H1 (cell line): ENCODE results near the gene SLC24A4. TPM values are rescaled to one million over a fixed set of nuclear protein-coding genes. Genes with fewer than 3 reads are reported as not detected.
A peak's percentile ranks its signal among the peaks of the same experiment; 100 is the strongest.

Experiments used
- CTCF ChIA-PET: fragments of 300-600 bp; sonication (Branson Sonifier 250); formaldehyde crosslinking; loops from one replicate; lab custom pipeline; 2021; ENCODE audit not compliant: partially characterized antibody; lab: Charles Lee
- POLR2A ChIA-PET: fragments of 300-600 bp; sonication (Branson Sonifier 250); formaldehyde crosslinking; loops from one replicate; lab custom pipeline; 2021; ENCODE audit warnings: inconsistent platforms; ENCODE audit not compliant: partially characterized antibody; lab: Charles Lee
- DNase-seq, 2 experiments: peaks; one replicate each; pipeline versions ENCODE4 v3.0.0 to v3.0.0-alpha.2; 2010 to 2022; ENCODE audit warnings: low spot score in 2 of 2, low read depth in 1 of 2, mixed read lengths in 1 of 2
- FAIRE-seq: peaks from 2 replicates; lab custom pipeline; 2011; peaks lifted over from hg19 to GRCh38; lab: Jason Lieb, UNC
- H2AFZ ChIP-seq: 2 replicates; pipeline ENCODE4 v1.8.1; 2012; ENCODE audit warnings: low read length, inconsistent platforms
- H2AK5ac ChIP-seq: 2 replicates; pipeline ENCODE4 v1.6.1; 2013; ENCODE audit warnings: low read depth, low read length
- H2BK120ac ChIP-seq: replicated peaks from 2 replicates; pipeline ENCODE3; 2013; ENCODE audit warnings: low read depth, low read length, inconsistent platforms
- H2BK12ac ChIP-seq: 2 replicates; pipeline ENCODE4 v1.6.1; 2013; ENCODE audit warnings: low read depth, low read length
- H2BK15ac ChIP-seq: 2 replicates; pipeline ENCODE4 v1.6.1; 2013; ENCODE audit warnings: low read length
- H2BK20ac ChIP-seq: 2 replicates; pipeline ENCODE4 v1.6.1; 2013; ENCODE audit warnings: low read length
- H2BK5ac ChIP-seq: 2 replicates; pipeline ENCODE4 v1.6.1; 2013; ENCODE audit warnings: low read depth, low read length
- H3K14ac ChIP-seq: 2 replicates; pipeline ENCODE4 v1.6.1; 2013; ENCODE audit warnings: inconsistent platforms; ENCODE audit not compliant: insufficient read length
- H3K18ac ChIP-seq: 2 replicates; pipeline ENCODE4 v1.6.1; 2013; ENCODE audit warnings: low read length; ENCODE audit errors: extremely low read depth
- H3K23ac ChIP-seq: 2 replicates; pipeline ENCODE4 v1.6.1; 2013; ENCODE audit warnings: inconsistent platforms; ENCODE audit not compliant: insufficient read length
- H3K23me2 ChIP-seq: 2 replicates; pipeline ENCODE4 v1.6.1; 2013; ENCODE audit warnings: low read depth, low read length
- H3K27ac ChIP-seq: 2 replicates; pipeline ENCODE4 v1.6.1; 2011; ENCODE audit warnings: low read depth, low read length, inconsistent platforms
- H3K27me3 ChIP-seq, 4 experiments: replicated peaks in 1 of 4; 1 replicate in 1 of 4; 2 replicates in 3 of 4; pipeline versions ENCODE4 v1.6.1 to v1.8.1; 2011 to 2013; ENCODE audit warnings: low read length in 3 of 4, mild to moderate bottlenecking in 3 of 4, inconsistent platforms in 2 of 4, mixed read lengths in 2 of 4, moderate library complexity in 1 of 4; ENCODE audit not compliant: control insufficient read depth in 3 of 4, insufficient read depth in 3 of 4; ENCODE audit errors: extremely low read depth in 1 of 4
- H3K36me3 ChIP-seq, 4 experiments: 2 replicates each; pipeline versions ENCODE4 v1.6.1 to v1.8.1; 2011 to 2013; ENCODE audit warnings: mild to moderate bottlenecking in 4 of 4, low read length in 3 of 4, moderate library complexity in 2 of 4, control low read depth in 1 of 4, inconsistent platforms in 1 of 4; ENCODE audit not compliant: insufficient read depth in 4 of 4, control insufficient read depth in 2 of 4
- H3K4ac ChIP-seq: replicated peaks from 2 replicates; pipeline ENCODE3; 2013; ENCODE audit warnings: low read length, low read depth, mixed read lengths, inconsistent platforms; ENCODE audit not compliant: insufficient read length
- H3K4me1 ChIP-seq, 4 experiments: replicated peaks in 1 of 4; 1 replicate in 1 of 4; 2 replicates in 3 of 4; pipeline versions ENCODE4 v1.6.1 to v1.8.1; 2011 to 2013; ENCODE audit warnings: low read length in 3 of 4, inconsistent platforms in 2 of 4, mixed read lengths in 1 of 4; ENCODE audit not compliant: insufficient read depth in 4 of 4, control insufficient read depth in 3 of 4
- H3K4me2 ChIP-seq, 2 experiments: 2 replicates each; pipeline versions ENCODE4 v1.6.1 to v1.8.1; 2011 to 2013; ENCODE audit warnings: low read depth in 2 of 2, low read length in 2 of 2, control low read depth in 1 of 2, inconsistent platforms in 1 of 2, mild to moderate bottlenecking in 1 of 2; ENCODE audit not compliant: insufficient read depth in 1 of 2
- H3K4me3 ChIP-seq, 4 experiments: fragments of 200-600, 300-600 bp in 1 of 4; sonication (generic), shearing (Covaris generic), sonication (Bioruptor Twin) in 1 of 4; 2 replicates each; pipeline versions ENCODE4 v1.5.1 to v1.8.1; 2011 to 2016; ENCODE audit warnings: low read length in 4 of 4, low read depth in 3 of 4, control low read depth in 2 of 4, inconsistent platforms in 2 of 4, mild to moderate bottlenecking in 2 of 4, mixed read lengths in 1 of 4, moderate library complexity in 1 of 4; ENCODE audit not compliant: insufficient read depth in 2 of 4; ENCODE audit errors: extremely low read depth in 1 of 4
- H3K56ac ChIP-seq: replicated peaks from 2 replicates; pipeline ENCODE3; 2013; ENCODE audit warnings: low read depth, mild to moderate bottlenecking, mixed read lengths, low read length, inconsistent platforms; ENCODE audit not compliant: insufficient read length
- H3K79me1 ChIP-seq: 2 replicates; pipeline ENCODE4 v1.6.1; 2013; ENCODE audit warnings: low read depth, low read length, control low read depth
- H3K79me2 ChIP-seq, 2 experiments: 2 replicates each; pipeline versions ENCODE4 v1.6.1 to v1.8.1; 2012 to 2013; ENCODE audit warnings: low read length in 2 of 2, mild to moderate bottlenecking in 2 of 2, inconsistent platforms in 1 of 2; ENCODE audit not compliant: insufficient read depth in 2 of 2, control insufficient read depth in 1 of 2
- H3K9ac ChIP-seq, 4 experiments: replicated peaks in 1 of 4; 1 replicate in 1 of 4; 2 replicates in 3 of 4; pipeline versions ENCODE4 v1.6.1 to v1.8.1; 2011 to 2013; ENCODE audit warnings: low read depth in 3 of 4, low read length in 3 of 4, control low read depth in 2 of 4, mild to moderate bottlenecking in 2 of 4, moderate library complexity in 2 of 4, inconsistent platforms in 1 of 4; ENCODE audit errors: extremely low read depth in 1 of 4
- H3K9me3 ChIP-seq, 2 experiments: 2 replicates each; pipeline versions ENCODE4 v1.6.1 to v1.8.1; 2012 to 2013; ENCODE audit warnings: mild to moderate bottlenecking in 2 of 2, moderate library complexity in 2 of 2, control low read depth in 1 of 2, inconsistent platforms in 1 of 2, low read depth in 1 of 2, low read length in 1 of 2, mixed read lengths in 1 of 2; ENCODE audit not compliant: insufficient read depth in 2 of 2
- H4K20me1 ChIP-seq, 2 experiments: replicated peaks in 1 of 2; 2 replicates each; pipeline versions ENCODE3 to v1.8.1; 2011 to 2013; ENCODE audit warnings: inconsistent platforms in 2 of 2, low read length in 2 of 2, mild to moderate bottlenecking in 1 of 2; ENCODE audit not compliant: insufficient read depth in 2 of 2, control insufficient read depth in 1 of 2
- H4K5ac ChIP-seq: 2 replicates; pipeline ENCODE4 v1.6.1; 2013; ENCODE audit warnings: low read length, low read depth, mixed read lengths, inconsistent platforms; ENCODE audit not compliant: insufficient read length
- H4K8ac ChIP-seq: 2 replicates; pipeline ENCODE4 v1.8.0; 2013; ENCODE audit warnings: mild to moderate bottlenecking, moderate library complexity, low read length, inconsistent platforms; ENCODE audit not compliant: insufficient read depth; ENCODE audit errors: extremely low read depth
- H4K91ac ChIP-seq: replicated peaks from 2 replicates; pipeline ENCODE3; 2013; ENCODE audit warnings: low read length, mixed read lengths, inconsistent platforms; ENCODE audit not compliant: insufficient read length
- MAFK ChIP-seq: IDR thresholded peaks from 2 replicates; pipeline ENCODE4 v1.6.1; 2012; ENCODE audit warnings: low read depth, mild to moderate bottlenecking, improper control_type of control experiment, low read length
- RAD21 ChIP-seq, 2 experiments: IDR thresholded peaks in 1 of 2; conservative IDR thresholded peaks in 1 of 2; 2 replicates each; pipeline ENCODE4 v1.6.1; 2011; ENCODE audit warnings: low read depth in 2 of 2, low read length in 2 of 2, improper control_type of control experiment in 1 of 2, inconsistent platforms in 1 of 2, mild to moderate bottlenecking in 1 of 2, moderate library complexity in 1 of 2
- SRF ChIP-seq: IDR thresholded peaks from 2 replicates; pipeline ENCODE4 v1.6.1; 2011; ENCODE audit warnings: mild to moderate bottlenecking, low read depth, low read length, moderate library complexity
- SUZ12 ChIP-seq: fragments of 200-600 bp; sonication (generic); IDR thresholded peaks from 2 replicates; pipeline ENCODE4 v1.6.1; 2012; ENCODE audit warnings: mild to moderate bottlenecking, inconsistent platforms, low read length, moderate library complexity, mixed read lengths
- TAF7 ChIP-seq: optimal IDR thresholded peaks from 2 replicates; pipeline ENCODE3; 2011; ENCODE audit warnings: low read depth, mild to moderate bottlenecking, inconsistent platforms, low read length, moderate library complexity, borderline replicate concordance
- WGBS, 2 experiments: shearing (Covaris generic) in 1 of 2; methylation state at CpG; one replicate each; pipeline versions ENCODE4 v1.1.6 to v1.1.7; 2013 to 2015; ENCODE audit warnings: low lambda C conversion rate in 2 of 2, mixed read lengths in 2 of 2, inconsistent platforms in 1 of 2, low coverage in 1 of 2, missing lambda C conversion rate in 1 of 2; ENCODE audit not compliant: insufficient replicate concordance in 2 of 2, insufficient coverage in 1 of 2, insufficient read length in 1 of 2; ENCODE audit errors: extremely low coverage in 1 of 2, missing lambda C conversion rate in 1 of 2; 5-methylcytosine and 5-hydroxymethylcytosine counted together
- polyA plus RNA-seq, 7 experiments: library from polyadenylated mRNA; depleted of rRNA in 3 of 7; stranded (reverse) in 5 of 7; unstranded in 2 of 7; fragments of >200 nt in 5 of 7; fragments of 200-250 nt in 2 of 7; gene quantifications; 1 replicate in 5 of 7; 2 replicates in 1 of 7; 4 replicates in 1 of 7; pipeline versions ENCODE4 v1.2.1 to v1.2.3, GENCODE V29; 2011 to 2013; ENCODE audit warnings: missing spikeins in 2 of 7, mixed read lengths in 2 of 7
- total RNA-seq: library from RNA; stranded (reverse); fragmentation: NEBNext Ultra II Directional; extraction: Animal tissue kit (Norgen Biotek cat#: 25700); gene quantifications from 2 replicates; pipeline ENCODE4 v1.2.1, GENCODE V29; 2021
- TF ChIP-seq, protein P1 (sequence below), 3 experiments: IDR thresholded peaks; 1 replicate in 2 of 3; 2 replicates in 1 of 3; pipeline versions ENCODE4 v1.5.1 to v1.6.1; 2011; ENCODE audit warnings: low read length in 3 of 3, mild to moderate bottlenecking in 3 of 3, inconsistent platforms in 2 of 3, low read depth in 1 of 3, moderate library complexity in 1 of 3; ENCODE audit not compliant: insufficient read depth in 1 of 3; ENCODE audit errors: control extremely low read depth in 1 of 3

SLC24A4 gene
- total and polyA plus RNA-seq, 2 of the 8 experiments (the other 6 are each of a cell fraction or from before 2014, with no cell fraction given) = 0.27 to 0.89 TPM

DNA sequence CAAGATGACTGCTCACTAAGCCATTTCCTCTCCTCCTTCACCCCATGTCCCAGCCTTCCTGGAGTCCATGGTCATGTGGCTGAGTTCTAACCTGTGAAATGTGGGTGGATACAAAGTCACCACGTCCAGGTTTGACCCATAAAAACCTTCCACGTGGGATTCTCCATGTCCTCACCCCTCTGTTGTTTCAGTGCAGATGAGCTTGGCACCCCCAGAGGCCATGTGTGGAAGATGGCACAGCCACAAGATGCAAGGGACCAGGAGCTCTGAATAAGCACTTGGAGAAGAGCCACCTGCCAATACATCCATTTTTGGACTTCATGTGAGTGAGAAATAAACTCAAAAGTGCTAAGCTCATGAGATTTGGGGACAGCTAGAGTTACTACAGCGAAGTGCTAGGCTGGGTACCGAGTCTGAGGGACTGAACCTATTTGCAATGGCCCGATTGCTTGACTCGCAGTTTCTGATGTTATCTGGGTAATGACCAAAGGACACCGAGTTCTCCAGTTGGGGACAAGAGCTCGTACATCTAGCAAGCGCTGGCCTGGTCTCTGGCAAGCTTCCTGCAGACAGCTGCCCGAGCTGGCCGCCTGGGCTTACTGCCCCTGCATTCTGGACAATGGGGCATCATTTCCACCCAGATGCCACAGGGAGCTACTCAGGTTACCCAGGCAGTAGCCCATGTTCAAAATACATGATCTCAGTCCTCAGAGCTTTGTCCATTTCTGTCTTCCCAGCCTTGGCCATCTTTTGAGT lies 7.7 kb upstream of the SLC24A4 start:
- no peak overlapping the region for H2BK120ac ChIP-seq
- no peak overlapping the region for H3K4me2 ChIP-seq

More for the DNA sequence above, 7.7 kb upstream of the SLC24A4 start:
- Histone ChIP-seq H4K20me1 (no peaks in the 10 kb centered on the region), H3K4me3 (no peak overlapping the region), H3K4me1 (no peaks in the 10 kb centered on the region; a peak in 1 of 7 replicates), H3K56ac (no peak overlapping the region), H3K23me2 (no peaks in the 10 kb centered on the region), H2BK12ac (no peak overlapping the region), H3K4ac (no peak overlapping the region), H2BK20ac (no peak overlapping the region), H3K9ac (no peak overlapping the region), H2AFZ (peak overlapping the region; percentile 49; the same call in 1 of the 2 replicates), H3K14ac (no peak overlapping the region), H2BK15ac (no peak overlapping the region), H2BK5ac (no peak overlapping the region), H3K9me3 (no peaks in the 10 kb centered on the region), H3K27ac (no peak overlapping the region), H2AK5ac (no peak overlapping the region), H4K5ac (no peak overlapping the region), H3K27me3 (peaks cover 0 to 5% (median 2%) of the 10 kb centered on the region in 4 experiments; a peak in 3 of 7 replicates), H4K8ac (no peak overlapping the region), H4K91ac (no peak overlapping the region), H3K23ac (no peak overlapping the region), H3K18ac (no peak overlapping the region), H3K79me2 (no peaks in the 10 kb centered on the region), H3K79me1 (no peaks in the 10 kb centered on the region), H3K36me3 (no peaks in the 10 kb centered on the region)
- CTCF ChIA-PET = interaction anchor here (0.6 to 1.6 kb wide), 8 partner anchors 9 to 358 kb away, joined by 3 to 6 read pairs (median 4); no protein-coding TSS in a partner anchor
- POLR2A ChIA-PET = no interaction called here
- FAIRE-seq (no peak), DNase-seq (no peak)
- 82% methylated on average over 11 of the region's 11 CpGs; no CpG with 5 or more reads in 1 of the 2 experiments for WGBS, 2 experiments
- TF ChIP-seq SRF = no peak
- TF ChIP-seq SUZ12 = no peak
- TF ChIP-seq, protein P1, sequence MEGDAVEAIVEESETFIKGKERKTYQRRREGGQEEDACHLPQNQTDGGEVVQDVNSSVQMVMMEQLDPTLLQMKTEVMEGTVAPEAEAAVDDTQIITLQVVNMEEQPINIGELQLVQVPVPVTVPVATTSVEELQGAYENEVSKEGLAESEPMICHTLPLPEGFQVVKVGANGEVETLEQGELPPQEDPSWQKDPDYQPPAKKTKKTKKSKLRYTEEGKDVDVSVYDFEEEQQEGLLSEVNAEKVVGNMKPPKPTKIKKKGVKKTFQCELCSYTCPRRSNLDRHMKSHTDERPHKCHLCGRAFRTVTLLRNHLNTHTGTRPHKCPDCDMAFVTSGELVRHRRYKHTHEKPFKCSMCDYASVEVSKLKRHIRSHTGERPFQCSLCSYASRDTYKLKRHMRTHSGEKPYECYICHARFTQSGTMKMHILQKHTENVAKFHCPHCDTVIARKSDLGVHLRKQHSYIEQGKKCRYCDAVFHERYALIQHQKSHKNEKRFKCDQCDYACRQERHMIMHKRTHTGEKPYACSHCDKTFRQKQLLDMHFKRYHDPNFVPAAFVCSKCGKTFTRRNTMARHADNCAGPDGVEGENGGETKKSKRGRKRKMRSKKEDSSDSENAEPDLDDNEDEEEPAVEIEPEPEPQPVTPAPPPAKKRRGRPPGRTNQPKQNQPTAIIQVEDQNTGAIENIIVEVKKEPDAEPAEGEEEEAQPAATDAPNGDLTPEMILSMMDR (IDR thresholded peaks at IDR 0.05; ENCODE audit: control extremely low read depth in 1 of 3, insufficient read depth in 1 of 3, low read depth in 1 of 3, low read length in 3 of 3) = peak in 2 of 3 experiments; percentile 14 to 23; a peak in 2 of 4 replicates
- TF ChIP-seq MAFK = no peak
- TF ChIP-seq RAD21 (IDR thresholded peaks at IDR 0.05 in 1 of 2, conservative IDR thresholded peaks at IDR 0.05 in 1 of 2; ENCODE audit: low read depth in 2 of 2, low read length in 2 of 2) = peak in 1 of 2 experiments; percentile 19; a peak in 1 of 4 replicates
- no peak for TF ChIP-seq TAF7
